GM12891 (cell line): ENCODE results near the gene SMYD3.

Experiments
- POLR2A ChIP-seq: IDR thresholded peaks from 2 replicates; pipeline ENCODE4 v1.6.1; 2011; ENCODE audit warnings: low read depth, low read length, control low read depth
- POLR2AphosphoS5 ChIP-seq: IDR thresholded peaks from 2 replicates; pipeline ENCODE4 v1.6.1; 2011; ENCODE audit warnings: low read depth, low read length, control low read depth

- TF ChIP-seq POLR2AphosphoS5 (no peak), POLR2A (no peak)
These were observed 353.3 kb downstream of the SMYD3 start for GRCh38 chr1:246153796-246154212.
